HS-27A (cell line): ENCODE measurements around the gene BAIAP3.

Source experiments
- DNase-seq: peaks from one replicate; pipeline ENCODE4 v3.0.0-alpha.2; 2012; ENCODE audit warnings: low read depth, missing footprints

Gene BAIAP3

DNA sequence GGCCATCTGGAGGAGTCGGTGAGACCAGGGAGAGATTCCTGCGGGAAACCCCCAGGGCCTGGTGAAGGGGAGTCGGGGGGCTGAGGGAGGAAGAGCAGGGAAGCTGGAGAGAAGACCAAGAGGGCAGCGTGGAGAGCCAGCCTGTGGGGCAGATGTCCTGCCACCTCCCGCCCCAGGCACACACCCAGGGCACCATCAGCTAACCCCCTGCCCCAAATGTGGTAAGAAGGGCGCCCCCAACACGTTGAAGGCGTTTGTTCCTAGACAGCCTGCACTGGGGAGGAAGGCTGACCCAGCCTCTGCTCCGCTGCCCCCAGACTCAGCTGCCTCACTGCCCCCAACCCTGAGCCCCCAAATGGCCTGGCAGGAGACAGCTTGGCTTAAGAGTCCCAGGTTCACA, 1.3 kb downstream of the BAIAP3 start:
- DNase-seq, result no peak

- DNase-seq, result no peak
Observed at GRCh38 chr16:1335211-1335971, 1.9 kb downstream of the BAIAP3 start.

- DNase-seq, result no peak
Observed at GRCh38 chr16:1335996-1336395, 2.6 kb downstream of the BAIAP3 start.

- DNase-seq, result no peak
Observed at GRCh38 chr16:1336619-1337018, 3.2 kb downstream of the BAIAP3 start.

- DNase-seq, result no peak
Observed at GRCh38 chr16:1337486-1337885, 4.0 kb downstream of the BAIAP3 start.

DNA sequence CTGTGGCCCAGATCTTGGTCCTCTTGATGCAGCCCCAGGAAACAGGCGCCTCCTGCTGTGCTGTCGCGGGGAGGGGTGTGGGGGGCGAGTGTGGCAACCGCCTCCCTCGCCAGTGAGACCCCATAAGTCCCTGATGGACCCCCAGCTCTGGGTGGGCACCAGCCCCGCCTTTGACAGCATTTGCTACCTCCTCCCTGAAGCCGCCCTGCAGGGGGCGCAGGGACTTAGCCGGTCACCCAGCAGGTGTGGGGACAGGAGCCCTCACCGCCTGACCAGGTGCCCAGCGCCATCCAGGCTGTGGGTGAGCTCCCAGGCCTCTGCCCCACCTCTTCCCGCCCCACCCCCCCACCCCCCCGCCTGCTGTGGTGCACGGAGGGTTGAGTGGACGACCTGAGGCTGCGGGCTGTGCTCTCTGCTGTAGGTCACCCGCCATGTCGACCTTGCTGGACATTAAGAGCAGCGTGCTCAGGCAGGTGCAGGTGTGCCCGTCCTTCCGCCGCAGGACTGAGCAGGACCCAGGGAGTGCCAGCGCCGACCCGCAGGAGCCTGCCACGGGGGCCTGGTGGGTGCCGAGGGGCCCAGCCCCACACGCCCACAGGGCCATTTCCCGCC, 4.8 kb downstream of the BAIAP3 start:
- DNase-seq, result no peak

DNA sequence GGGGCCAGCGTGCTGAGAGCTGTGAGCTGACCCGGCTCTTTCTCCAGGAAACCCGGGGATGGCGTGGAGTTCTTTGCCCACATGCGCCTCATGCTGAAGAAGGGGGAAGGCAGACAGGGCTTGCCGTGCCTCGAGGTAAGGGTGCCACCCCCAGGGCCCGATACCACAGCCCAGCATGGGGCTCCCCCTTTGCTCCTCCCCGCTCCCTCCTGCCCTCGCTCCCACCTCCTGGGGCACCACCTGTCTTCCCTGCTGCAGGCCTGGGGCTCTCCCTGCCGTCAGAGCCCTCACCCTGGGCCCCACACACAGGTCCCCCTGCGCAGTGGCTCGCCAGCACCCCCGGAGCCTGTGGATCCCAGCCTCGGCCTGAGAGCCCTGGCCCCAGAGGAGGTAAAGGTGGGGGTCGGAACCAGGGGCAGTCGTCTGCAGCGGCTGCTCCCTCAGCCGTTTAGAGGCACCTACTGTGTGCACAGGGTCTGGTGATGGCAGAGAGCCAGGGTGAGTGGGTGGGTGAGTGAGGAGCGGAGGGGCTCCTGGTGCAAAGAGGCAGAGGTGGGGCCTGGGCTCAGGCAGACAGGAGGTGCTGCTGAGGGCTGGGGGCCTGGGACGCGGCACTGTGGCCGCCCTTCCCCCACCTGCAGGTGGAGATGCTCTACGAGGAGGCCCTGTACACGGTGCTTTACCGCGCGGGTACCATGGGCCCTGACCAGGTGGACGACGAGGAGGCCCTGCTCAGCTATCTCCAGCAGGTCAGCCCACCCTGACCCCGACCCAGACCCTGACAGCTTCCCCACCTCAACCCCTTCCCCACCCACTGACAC, 5.6 kb downstream of the BAIAP3 start:
- no peak for DNase-seq

GRCh38 chr16:1340730-1341494, 7.5 kb downstream of the BAIAP3 start:
- no peak for DNase-seq

- no peak for DNase-seq
Observed at GRCh38 chr16:1341495-1342420, 8.3 kb downstream of the BAIAP3 start.

DNA sequence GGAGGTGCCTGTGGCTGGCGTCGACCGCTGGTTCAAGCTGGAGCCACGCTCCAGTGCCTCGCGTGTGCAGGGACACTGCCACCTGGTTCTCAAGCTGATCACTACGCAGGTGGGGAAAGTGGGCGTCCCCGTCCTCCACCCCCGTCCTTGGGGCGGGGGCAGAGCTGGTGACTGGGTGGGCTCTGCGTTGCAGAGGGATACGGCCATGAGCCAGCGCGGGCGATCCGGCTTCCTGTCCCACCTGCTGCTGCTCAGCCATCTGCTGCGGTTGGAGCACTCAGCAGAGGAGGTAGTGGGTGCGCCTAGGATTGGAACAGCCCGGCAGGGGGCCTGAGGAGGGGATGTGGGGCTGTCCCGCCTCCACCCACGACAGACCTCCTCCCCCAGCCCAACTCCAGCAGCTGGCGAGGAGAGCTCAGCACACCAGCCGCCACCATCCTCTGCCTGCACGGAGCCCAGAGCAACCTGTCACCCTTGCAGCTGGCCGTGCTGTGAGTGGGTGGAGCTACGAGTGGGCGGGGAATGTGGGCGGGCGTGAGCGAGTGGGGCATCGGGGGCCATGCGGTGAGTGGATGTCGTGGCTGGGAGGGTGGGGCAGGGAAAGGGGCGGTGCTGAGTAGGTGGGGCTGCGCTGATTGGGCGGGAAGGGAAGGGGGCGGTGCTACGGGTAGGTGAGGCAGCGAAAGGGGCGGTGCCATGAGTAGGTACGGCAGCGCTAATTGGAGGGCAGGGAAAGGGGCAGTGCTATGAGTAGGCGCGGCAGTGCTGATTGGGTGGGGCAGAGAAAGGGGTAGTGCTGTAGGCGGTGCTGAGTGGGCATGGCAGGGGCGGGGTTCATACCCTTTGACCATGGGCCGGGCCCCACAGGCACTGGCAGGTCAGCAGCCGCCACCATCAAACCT, 9.3 kb downstream of the BAIAP3 start:
- peak; percentile 72 for DNase-seq

GRCh38 chr16:1343428-1344242, 10.2 kb downstream of the BAIAP3 start:
- DNase-seq, result no peak

GRCh38 chr16:1344499-1344898, 11.1 kb downstream of the BAIAP3 start:
- no peak for DNase-seq

DNA sequence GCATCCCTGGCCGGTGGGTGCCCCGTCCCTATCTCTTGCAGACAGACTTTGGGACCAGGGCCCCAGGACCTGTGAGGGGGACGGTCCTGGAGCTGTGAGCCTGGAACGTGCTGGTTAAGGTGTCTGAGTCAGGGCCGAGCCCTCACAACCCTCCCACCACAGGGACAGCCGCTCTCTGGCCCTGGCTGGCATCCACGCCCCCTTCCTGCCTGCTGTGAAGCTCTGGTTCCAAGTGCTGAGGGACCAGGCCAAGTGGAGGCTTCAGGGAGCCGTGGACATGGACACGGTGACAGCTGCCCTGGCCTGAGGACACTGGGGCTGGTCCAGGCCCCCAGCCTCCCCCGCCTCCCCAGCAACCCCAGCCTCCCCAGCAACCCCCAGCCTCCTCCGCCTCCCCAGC, 11.6 kb downstream of the BAIAP3 start:
- no peak for DNase-seq

DNA sequence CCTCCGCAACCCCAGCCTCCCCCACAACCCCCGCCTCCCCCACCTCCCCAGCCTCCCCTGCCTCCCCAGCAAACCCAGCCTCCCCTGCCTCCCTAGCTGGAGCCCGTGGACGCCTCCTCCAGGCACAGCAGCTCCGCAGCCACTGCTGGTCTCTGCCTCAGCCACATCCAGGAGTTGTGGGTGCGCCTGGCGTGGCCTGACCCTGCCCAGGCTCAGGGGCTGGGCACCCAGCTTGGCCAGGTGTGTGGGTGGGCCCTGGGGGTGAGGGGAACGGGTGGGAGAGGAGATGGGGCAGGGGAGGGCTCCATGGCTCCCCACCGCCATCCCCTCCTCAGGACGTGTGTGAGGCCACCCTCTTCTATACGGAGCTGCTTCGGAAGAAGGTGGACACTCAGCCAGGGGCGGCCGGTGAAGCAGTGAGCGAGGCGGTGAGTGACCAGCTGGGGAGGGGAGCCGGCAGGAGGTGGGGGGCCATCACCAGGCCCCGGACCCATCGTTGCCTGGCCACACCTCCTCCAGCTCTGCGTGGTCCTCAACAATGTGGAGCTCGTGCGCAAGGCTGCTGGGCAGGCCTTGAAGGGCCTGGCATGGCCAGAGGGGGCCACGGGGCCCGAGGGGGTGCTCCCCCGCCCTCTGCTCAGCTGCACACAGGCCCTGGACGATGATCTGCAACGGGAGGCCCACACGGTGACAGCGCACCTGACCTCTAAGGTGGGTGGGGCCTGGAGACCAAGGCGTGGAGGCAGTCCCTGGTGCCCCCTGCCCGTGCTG, 12.4 kb downstream of the BAIAP3 start:
- no peak for DNase-seq

GRCh38 chr16:1346422-1347285, 13.2 kb downstream of the BAIAP3 start:
- no peak for DNase-seq

- DNase-seq, result no peak
Observed at GRCh38 chr16:1347286-1347855, 13.9 kb downstream of the BAIAP3 start.

DNA sequence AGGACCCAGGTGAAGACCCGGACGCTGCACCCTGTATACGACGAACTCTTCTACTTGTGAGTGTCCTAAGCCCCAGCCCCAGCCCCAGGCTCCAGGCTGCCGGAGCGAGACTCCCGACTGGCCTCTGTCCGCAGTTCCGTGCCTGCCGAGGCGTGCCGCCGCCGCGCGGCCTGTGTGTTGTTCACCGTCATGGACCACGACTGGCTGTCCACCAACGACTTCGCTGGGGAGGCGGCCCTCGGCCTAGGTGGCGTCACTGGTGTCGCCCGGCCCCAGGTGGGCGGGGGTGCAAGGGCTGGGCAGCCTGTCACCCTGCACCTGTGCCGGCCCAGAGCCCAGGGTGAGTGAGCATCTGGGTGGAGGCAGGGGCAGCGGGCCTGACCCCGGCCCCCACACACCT, 14.5 kb downstream of the BAIAP3 start:
- no peak for DNase-seq
